GM03348 (cell line): ENCODE results near the gene CKAP4.

Experiments
- DNase-seq: peaks from one replicate; pipeline ENCODE4 v3.0.0; 2012; ENCODE audit warnings: low spot score

CKAP4 gene

DNA sequence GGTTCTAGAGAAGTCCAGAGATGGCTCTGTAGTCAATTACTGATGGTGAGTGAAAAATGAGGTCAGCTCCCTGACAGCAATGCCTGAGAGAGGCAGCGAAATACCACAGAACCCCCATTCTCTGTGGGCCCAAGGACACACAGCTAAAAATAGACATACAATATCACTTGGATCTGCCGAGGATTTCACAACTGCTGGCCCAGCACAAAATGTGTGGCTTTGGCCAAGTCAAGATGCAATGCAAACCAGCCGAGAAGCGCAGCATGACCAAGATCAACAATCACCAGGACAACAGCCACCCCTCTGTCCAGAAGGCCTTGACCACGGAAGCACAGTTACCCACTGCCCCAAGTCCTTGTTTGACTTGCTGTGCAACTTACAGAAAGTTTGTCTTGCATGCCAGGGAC is 52.2 kb downstream of the CKAP4 start:
- DNase-seq = peak; percentile 85

GRCh38 chr12:106194351-106194750 is 53.5 kb downstream of the CKAP4 start:
- DNase-seq = no peak

- DNase-seq = no peak
These were observed 54.2 kb downstream of the CKAP4 start for GRCh38 chr12:106193394-106194215.

DNA sequence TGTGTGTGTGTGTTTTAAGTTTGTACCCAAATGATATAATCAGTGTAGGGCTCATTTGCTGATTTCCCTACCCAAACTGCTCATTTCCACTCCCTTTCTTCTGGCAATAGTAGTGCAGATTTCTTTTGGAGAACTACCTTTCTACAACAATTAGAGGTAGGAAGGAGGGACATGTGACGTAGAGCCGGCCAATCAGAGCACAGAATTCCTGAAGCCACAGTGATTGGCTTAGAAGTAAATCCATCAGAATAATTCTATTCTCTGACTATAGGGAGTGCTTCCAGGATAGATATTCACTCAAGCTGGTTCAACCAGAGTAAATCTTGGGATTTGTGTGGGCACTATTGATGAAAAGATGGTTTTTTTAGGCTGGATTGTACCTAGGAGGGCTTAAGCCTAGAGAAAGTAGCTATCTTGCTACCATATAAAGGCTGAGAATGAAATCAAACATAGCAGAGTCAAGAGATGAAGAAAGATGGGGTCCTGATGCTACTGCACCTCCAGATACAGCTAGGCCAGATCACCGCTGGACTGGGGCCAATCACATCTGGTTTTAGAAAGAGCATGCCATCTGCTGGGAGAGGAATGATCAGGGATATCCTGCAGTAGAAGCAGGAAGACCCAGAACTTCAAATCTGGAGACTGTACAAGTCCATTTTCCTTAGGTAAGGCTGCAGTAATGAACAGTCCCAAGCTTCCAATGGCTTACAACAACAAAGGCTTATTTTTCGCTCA is 55.0 kb downstream of the CKAP4 start:
- DNase-seq = peak; percentile 35

GRCh38 chr12:106190581-106190980 is 57.2 kb downstream of the CKAP4 start:
- DNase-seq = no peak

DNA sequence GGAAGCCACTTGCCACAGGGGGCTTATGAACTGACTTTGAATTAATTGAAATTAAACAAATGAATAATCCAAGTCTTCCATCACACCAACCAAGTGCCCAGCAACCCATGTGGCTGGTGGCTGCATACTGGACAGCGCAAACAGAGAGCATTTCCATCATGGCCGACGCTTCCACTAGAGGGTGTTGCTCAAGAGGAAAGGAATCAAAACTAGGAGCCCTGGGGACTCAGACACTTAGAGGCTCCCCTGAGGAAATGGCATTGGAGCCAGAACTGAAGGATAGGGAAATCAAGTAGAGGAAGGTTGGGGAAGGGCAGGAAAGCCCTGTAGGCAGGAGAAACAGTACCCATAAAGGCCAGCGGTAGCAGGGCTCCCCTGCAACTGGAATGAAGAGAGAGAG is 58.5 kb downstream of the CKAP4 start:
- DNase-seq = no peak

DNA sequence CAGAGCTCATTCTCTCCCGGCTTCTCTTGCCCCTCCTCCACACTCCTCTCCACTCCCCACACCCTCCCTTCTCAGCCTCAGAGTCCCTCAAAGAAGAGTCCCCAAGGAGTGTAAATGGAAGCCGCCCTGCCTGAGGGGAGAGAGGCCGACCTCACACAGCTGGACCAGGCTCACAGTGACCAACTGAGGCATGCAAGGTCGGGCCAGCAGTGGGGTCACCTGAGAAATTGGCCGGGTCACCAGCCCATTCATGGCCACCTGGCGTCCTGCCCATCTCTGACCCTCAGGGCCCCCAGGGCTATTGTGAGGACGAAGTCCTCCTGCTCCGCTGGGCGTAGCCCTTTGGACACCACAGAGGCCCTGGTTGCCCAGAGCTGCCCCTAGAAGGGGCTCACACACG is 59.6 kb downstream of the CKAP4 start:
- DNase-seq = no peak
